Esophagus squamous epithelium (tissue), 5 donors: ENCODE measurements around the gene ANXA9. TPM values are rescaled to one million over a fixed set of nuclear protein-coding genes. Genes with fewer than 3 reads are reported as not detected.

Experiments used
- DNase-seq: peaks from one replicate; lab custom pipeline; 2025; lab: John Stamatoyannopoulos, UW
- H3K27ac ChIP-seq, 4 donors: fragments of 200-600 bp; sonication (generic); one replicate each; pipeline ENCODE4 v1.5.1; 2016 to 2019; ENCODE audit warnings: mild to moderate bottlenecking in 1 of 4
- H3K27me3 ChIP-seq, 4 donors: fragments of 200-600 bp; sonication (generic); 1 replicate in 3 of 4; 2 replicates in 1 of 4; pipeline versions ENCODE4 v1.5.1 to v1.6.0; 2017 to 2021; ENCODE audit warnings: antibody characterized with exemption in 1 of 4
- H3K36me3 ChIP-seq, 3 donors: fragments of 200-600 bp; sonication (generic); one replicate each; pipeline ENCODE4 v1.5.1; 2016 to 2019
- H3K4me1 ChIP-seq, 3 donors: fragments of 200-600 bp; sonication (generic); one replicate each; pipeline ENCODE4 v1.5.1; 2017 to 2019
- H3K4me3 ChIP-seq, 4 donors: fragments of 200-600 bp; sonication (generic); 1 replicate in 3 of 4; 2 replicates in 1 of 4; pipeline ENCODE4 v1.5.1; 2016 to 2019; ENCODE audit warnings: mild to moderate bottlenecking in 2 of 4, moderate library complexity in 1 of 4
- H3K9me3 ChIP-seq, 3 donors: fragments of 200-600 bp; sonication (generic); one replicate each; pipeline ENCODE4 v1.5.1; 2016 to 2019
- CTCF ChIP-seq, 6 experiments: fragments of 450-650 bp in 4 of 6; fragments of 200-600 bp in 2 of 6; sonication (generic) in 2 of 6; IDR thresholded peaks; one replicate each; pipeline ENCODE4 v1.5.1; 2016 to 2019; ENCODE audit warnings: antibody characterized with exemption in 6 of 6, mild to moderate bottlenecking in 4 of 6, moderate library complexity in 4 of 6
- POLR2A ChIP-seq, 4 donors: fragments of 450-650 bp; IDR thresholded peaks; one replicate each; pipeline ENCODE4 v1.6.1; 2017; ENCODE audit warnings: antibody characterized with exemption in 4 of 4, mild to moderate bottlenecking in 4 of 4, moderate library complexity in 3 of 4
- WGBS, 2 donors: methylation state at CpG; one replicate each; pipeline ENCODE4 v1.1.5; 2018; 5-methylcytosine and 5-hydroxymethylcytosine counted together
- intact Hi-C: fragments of 100-400 bp; cut with DNase I; formaldehyde crosslinking; loops from one replicate; pipeline ENCODE4 v1.15.0; 2022
- total RNA-seq, 4 donors: library from RNA; depleted of rRNA; stranded (reverse); fragments of >200 nt; gene quantifications; one replicate each; pipeline ENCODE4 v1.1.0, GENCODE V29; 2016
- donor health status: DM: yes; HTN: yes; CAD: no.

ANXA9 gene
- total RNA-seq, 4 donors from 2014 or later = 1.2 to 7.8 (median 4.4) TPM

- Histone ChIP-seq H3K36me3 (peaks cover 0 to 21% (median 0%) of the 10 kb centered on the region in 3 donors), H3K27ac (no peak overlapping the region), H3K9me3 (no peaks in the 10 kb centered on the region), H3K4me1 (peaks cover 27 to 72% (median 28%) of the 10 kb centered on the region in 3 donors), H3K4me3 (no peak overlapping the region), H3K27me3 (no peaks in the 10 kb centered on the region)
- TF ChIP-seq CTCF (IDR thresholded peaks at IDR 0.05) (no peak), POLR2A (IDR thresholded peaks at IDR 0.05) (no peak)
- intact Hi-C loops = no loop called here
- DNase-seq = no peak
- WGBS, 2 donors = 80% methylated on average over 2 to 3 of the region's 3 CpGs
Measured at GRCh38 chr1:151010346-151010726, 28.2 kb downstream of the ANXA9 start.

GRCh38 chr1:151011154-151011850 lies 29.2 kb downstream of the ANXA9 start:
- Histone ChIP-seq H3K27ac (no peak overlapping the region), H3K9me3 (no peaks in the 10 kb centered on the region)
- intact Hi-C loops = no loop called here

GRCh38 chr1:151012684-151013471 lies 30.8 kb downstream of the ANXA9 start:
- Histone ChIP-seq H3K4me1 (peaks cover 8 to 49% (median 15%) of the 10 kb centered on the region in 3 donors), H3K36me3 (peaks cover 0 to 27% (median 0%) of the 10 kb centered on the region in 3 donors), H3K4me3 (no peak overlapping the region), H3K27me3 (no peaks in the 10 kb centered on the region), H3K9me3 (no peaks in the 10 kb centered on the region), H3K27ac (no peak overlapping the region)
- 92 to 95% methylated on average over 13 to 14 of the region's 14 CpGs for WGBS, 2 donors
- TF ChIP-seq POLR2A (IDR thresholded peaks at IDR 0.05) (no peak), CTCF (IDR thresholded peaks at IDR 0.05) (no peak)
- intact Hi-C loops = no loop called here
- DNase-seq = no peak

More at GRCh38 chr1:151011154-151011850, 29.2 kb downstream of the ANXA9 start:
- no peak for DNase-seq
- no peak overlapping the region for H3K4me3 ChIP-seq
- peaks cover 0 to 21% (median 0%) of the 10 kb centered on the region in 3 donors for H3K36me3 ChIP-seq
- WGBS, 2 donors = 60 to 65% methylated on average over 4 of the region's 4 CpGs
- TF ChIP-seq CTCF (IDR thresholded peaks at IDR 0.05) = no peak
- no peak for TF ChIP-seq POLR2A (IDR thresholded peaks at IDR 0.05)
- H3K4me1 ChIP-seq = peaks cover 22 to 62% (median 26%) of the 10 kb centered on the region in 3 donors
- no peaks in the 10 kb centered on the region for H3K27me3 ChIP-seq

- Histone ChIP-seq H3K9me3 (no peaks in the 10 kb centered on the region), H3K27ac (no peak overlapping the region), H3K27me3 (no peaks in the 10 kb centered on the region), H3K36me3 (peaks cover 0 to 33% (median 0%) of the 10 kb centered on the region in 3 donors), H3K4me3 (no peak overlapping the region), H3K4me1 (peaks cover 8 to 46% (median 14%) of the 10 kb centered on the region in 3 donors)
- 63 to 65% methylated on average over 2 of the region's 2 CpGs for WGBS, 2 donors
- no peak for TF ChIP-seq POLR2A (IDR thresholded peaks at IDR 0.05)
- no peak for TF ChIP-seq CTCF (IDR thresholded peaks at IDR 0.05)
- intact Hi-C loops = no loop called here
- no peak for DNase-seq
Measured at GRCh38 chr1:151013518-151013917, 31.4 kb downstream of the ANXA9 start.
